ENCODE measurements around the gene OBI1.

DNA sequence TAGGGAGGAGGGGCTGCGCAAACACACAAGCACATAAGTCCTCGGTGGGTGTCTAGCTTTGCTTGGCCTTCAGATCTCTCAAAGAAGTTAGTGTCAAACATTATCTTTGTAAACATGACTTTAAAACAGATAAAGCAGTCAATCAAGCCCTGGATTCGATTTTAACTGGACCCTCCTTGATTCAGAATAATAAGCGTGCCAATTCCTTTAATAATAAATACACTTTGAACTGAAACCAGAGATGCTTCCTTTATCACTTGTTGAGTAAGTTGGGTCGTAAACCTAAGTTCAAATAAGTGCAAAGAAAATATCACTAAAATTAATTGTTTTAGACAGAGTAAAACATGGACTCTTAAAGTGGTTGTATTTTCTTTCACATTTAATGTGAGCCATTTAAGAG is 86.5 kb downstream of the OBI1 start:
- TF ChIP-seq POLR2A (IDR thresholded peaks at IDR 0.05; ENCODE audit: low read depth, low read length): no peak
- no peak for TF ChIP-seq POLR2AphosphoS5 (IDR thresholded peaks at IDR 0.05; ENCODE audit: low read depth, low read length)
- no peak for TF ChIP-seq TAF1 (IDR thresholded peaks at IDR 0.05; ENCODE audit: borderline replicate concordance, low read depth, low read length)

Measured in GM12892 (cell line).